ENCODE results near the gene TMEM260.

The TMEM260 gene

GRCh38 chr14:56579345-56580220, at the start of gene TMEM260:
Gene TMEM260, plus strand, starts transcription at chr14:56579798. Its CDS starts 117 bp downstream, at chr14:56579915.
- peak; percentile 93 for DNase-seq (ENCODE audit: low spot score)
- peak; percentile 81 for TF ChIP-seq CTCF (IDR thresholded peaks at IDR 0.05; ENCODE audit: extremely low read depth, missing control alignments)

- no peak for TF ChIP-seq CTCF (IDR thresholded peaks at IDR 0.05; ENCODE audit: extremely low read depth, missing control alignments)
- no peak for DNase-seq (ENCODE audit: low spot score)
Observed at GRCh38 chr14:56532546-56532945, 47.1 kb upstream of the TMEM260 start.

DNA sequence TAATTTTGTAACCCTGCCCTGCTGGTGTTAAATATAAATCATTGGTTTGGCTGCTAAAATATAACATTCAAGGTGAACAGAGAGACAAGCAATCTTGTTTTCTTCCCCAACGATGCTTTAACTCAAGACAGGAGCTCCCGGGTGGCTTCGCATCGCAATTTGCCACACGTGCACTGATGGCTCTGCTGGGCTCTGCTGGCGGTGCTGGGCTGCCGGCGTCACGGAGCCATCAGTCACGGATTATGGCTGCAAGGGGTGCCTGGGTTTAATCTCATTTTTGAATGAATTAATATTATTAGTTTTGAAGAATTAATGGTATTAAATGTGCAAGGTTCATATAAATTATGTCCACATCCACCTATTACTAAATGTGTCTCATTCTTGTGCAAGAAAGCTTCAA, 44.9 kb upstream of the TMEM260 start:
- DNase-seq (ENCODE audit: low spot score), result no peak
- TF ChIP-seq CTCF (IDR thresholded peaks at IDR 0.05; ENCODE audit: extremely low read depth, missing control alignments), result no peak

DNA sequence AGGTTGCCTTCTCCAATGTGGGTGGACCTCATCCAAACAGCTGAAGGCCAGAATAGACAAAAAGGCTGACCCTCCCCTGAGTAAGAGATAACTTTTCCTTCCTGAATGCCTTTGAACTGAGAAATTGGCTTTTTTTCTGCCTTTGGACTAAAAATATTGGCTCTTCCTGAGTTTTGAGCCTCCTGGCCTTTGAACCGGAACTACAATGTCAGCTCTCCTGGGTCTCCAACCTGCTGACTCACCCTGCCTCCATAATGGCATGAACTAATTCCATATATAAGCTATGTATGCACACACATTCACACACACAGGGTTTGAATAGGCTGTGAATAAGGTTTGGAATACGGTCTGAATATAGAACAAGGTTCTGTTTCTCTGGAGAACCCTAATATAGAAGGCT, 39.7 kb upstream of the TMEM260 start:
- TF ChIP-seq CTCF (IDR thresholded peaks at IDR 0.05; ENCODE audit: extremely low read depth, missing control alignments), result no peak
- no peak for DNase-seq (ENCODE audit: low spot score)

- TF ChIP-seq CTCF (IDR thresholded peaks at IDR 0.05; ENCODE audit: extremely low read depth, missing control alignments), result no peak
- no peak for DNase-seq (ENCODE audit: low spot score)
Observed at GRCh38 chr14:56543436-56543835, 36.2 kb upstream of the TMEM260 start.

- no peak for DNase-seq (ENCODE audit: low spot score)
- no peak for TF ChIP-seq CTCF (IDR thresholded peaks at IDR 0.05; ENCODE audit: extremely low read depth, missing control alignments)
Observed at GRCh38 chr14:56549721-56550120, 29.9 kb upstream of the TMEM260 start.

DNA sequence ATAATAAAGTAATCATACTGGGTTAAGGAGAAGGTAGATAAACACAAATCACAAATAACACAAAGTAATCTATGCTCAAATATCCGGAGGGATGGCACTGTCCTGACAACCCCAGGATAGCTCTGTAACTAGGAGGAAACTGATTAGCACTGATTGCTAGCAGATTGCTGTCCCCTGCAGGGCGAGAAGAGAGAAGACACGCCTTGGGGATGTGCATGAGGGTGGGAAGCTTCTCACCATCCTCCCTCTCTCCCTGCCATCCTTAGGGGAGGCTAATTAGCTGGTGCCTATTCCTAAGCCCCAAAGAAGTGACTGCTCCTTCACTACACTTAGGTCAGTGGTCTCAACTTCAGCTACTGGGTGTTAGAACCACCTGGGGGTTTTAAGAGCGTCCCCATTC, 27.0 kb upstream of the TMEM260 start:
- no peak for DNase-seq (ENCODE audit: low spot score)
- no peak for TF ChIP-seq CTCF (IDR thresholded peaks at IDR 0.05; ENCODE audit: extremely low read depth, missing control alignments)

All from GM20000 (cell line).